GM11168 (cell line): Measurements from ENCODE around the gene CACHD1.
"Not testable (repeated sequence)": the region's sequence is repeated elsewhere in the genome, so short reads cannot be mapped to it uniquely, and the experiment has no call there.

ENCODE experiments used
- in situ Hi-C: fragments of 300-500 bp; cut with MboI; formaldehyde crosslinking; loops from one replicate; pipeline ENCODE4 v1.12.0; 2022; ENCODE audit warnings: low sequenced_read_pairs; ENCODE audit not compliant: unreplicated experiment

The CACHD1 gene

GRCh38 chr1:64733581-64734286 is 263.8 kb downstream of the CACHD1 start:
- in situ Hi-C loops = no loop called here

GRCh38 chr1:64734287-64734652 is 264.3 kb downstream of the CACHD1 start:
- in situ Hi-C loops = no loop called here

- in situ Hi-C loops = not testable (repeated sequence)
Observed at GRCh38 chr1:64740687-64741086, 270.8 kb downstream of the CACHD1 start.
